ENCODE measurements around the gene PPARA.

PPARA gene

DNA sequence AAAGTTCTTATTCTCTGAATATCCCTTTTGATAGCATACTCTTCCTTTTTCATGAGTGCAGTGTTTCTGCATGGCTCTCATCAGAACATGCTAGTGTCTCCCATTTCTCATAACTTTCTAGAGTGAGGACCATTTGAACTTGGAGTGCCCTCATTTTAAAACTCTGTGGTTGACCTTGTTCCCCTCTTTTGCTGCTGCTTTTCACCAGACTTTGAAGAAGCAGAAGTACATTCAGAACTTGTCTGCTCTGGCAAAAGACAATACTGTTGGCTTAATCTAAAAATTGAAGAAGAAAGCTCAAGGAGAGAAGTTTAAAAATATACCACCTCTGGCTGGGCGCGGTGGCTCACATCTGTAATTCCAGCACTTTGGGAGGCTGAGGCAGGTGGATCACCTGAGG, 35.0 kb downstream of the PPARA start:
- TF ChIP-seq TCF12 (IDR thresholded peaks at IDR 0.05; ENCODE audit: low read depth): no peak
- TF ChIP-seq CREB1 (IDR thresholded peaks at IDR 0.05; ENCODE audit: low read depth): no peak
- TF ChIP-seq TAF1 (IDR thresholded peaks at IDR 0.05; ENCODE audit: low read depth): no peak
- no peak for TF ChIP-seq FOXM1 (IDR thresholded peaks at IDR 0.05; ENCODE audit: borderline replicate concordance, low read depth)
- TF ChIP-seq EGR1 (IDR thresholded peaks at IDR 0.05): no peak
- TF ChIP-seq, protein P1, sequence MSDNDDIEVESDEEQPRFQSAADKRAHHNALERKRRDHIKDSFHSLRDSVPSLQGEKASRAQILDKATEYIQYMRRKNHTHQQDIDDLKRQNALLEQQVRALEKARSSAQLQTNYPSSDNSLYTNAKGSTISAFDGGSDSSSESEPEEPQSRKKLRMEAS (IDR thresholded peaks at IDR 0.05): no peak
- TF ChIP-seq, protein P2, sequence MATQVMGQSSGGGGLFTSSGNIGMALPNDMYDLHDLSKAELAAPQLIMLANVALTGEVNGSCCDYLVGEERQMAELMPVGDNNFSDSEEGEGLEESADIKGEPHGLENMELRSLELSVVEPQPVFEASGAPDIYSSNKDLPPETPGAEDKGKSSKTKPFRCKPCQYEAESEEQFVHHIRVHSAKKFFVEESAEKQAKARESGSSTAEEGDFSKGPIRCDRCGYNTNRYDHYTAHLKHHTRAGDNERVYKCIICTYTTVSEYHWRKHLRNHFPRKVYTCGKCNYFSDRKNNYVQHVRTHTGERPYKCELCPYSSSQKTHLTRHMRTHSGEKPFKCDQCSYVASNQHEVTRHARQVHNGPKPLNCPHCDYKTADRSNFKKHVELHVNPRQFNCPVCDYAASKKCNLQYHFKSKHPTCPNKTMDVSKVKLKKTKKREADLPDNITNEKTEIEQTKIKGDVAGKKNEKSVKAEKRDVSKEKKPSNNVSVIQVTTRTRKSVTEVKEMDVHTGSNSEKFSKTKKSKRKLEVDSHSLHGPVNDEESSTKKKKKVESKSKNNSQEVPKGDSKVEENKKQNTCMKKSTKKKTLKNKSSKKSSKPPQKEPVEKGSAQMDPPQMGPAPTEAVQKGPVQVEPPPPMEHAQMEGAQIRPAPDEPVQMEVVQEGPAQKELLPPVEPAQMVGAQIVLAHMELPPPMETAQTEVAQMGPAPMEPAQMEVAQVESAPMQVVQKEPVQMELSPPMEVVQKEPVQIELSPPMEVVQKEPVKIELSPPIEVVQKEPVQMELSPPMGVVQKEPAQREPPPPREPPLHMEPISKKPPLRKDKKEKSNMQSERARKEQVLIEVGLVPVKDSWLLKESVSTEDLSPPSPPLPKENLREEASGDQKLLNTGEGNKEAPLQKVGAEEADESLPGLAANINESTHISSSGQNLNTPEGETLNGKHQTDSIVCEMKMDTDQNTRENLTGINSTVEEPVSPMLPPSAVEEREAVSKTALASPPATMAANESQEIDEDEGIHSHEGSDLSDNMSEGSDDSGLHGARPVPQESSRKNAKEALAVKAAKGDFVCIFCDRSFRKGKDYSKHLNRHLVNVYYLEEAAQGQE (IDR thresholded peaks at IDR 0.05; ENCODE audit: low read depth): no peak
- TF ChIP-seq RAD21 (IDR thresholded peaks at IDR 0.05; ENCODE audit: low read depth): no peak
- TF ChIP-seq ZBTB7A (IDR thresholded peaks at IDR 0.05; ENCODE audit: low read depth): no peak
- no peak for TF ChIP-seq CEBPB (IDR thresholded peaks at IDR 0.05)

GRCh38 chr22:46187862-46188261, 37.5 kb downstream of the PPARA start:
- no peak for TF ChIP-seq FOXM1 (IDR thresholded peaks at IDR 0.05; ENCODE audit: borderline replicate concordance, low read depth)
- no peak for TF ChIP-seq RAD21 (IDR thresholded peaks at IDR 0.05; ENCODE audit: low read depth)
- no peak for TF ChIP-seq TAF1 (IDR thresholded peaks at IDR 0.05; ENCODE audit: low read depth)
- TF ChIP-seq CEBPB (IDR thresholded peaks at IDR 0.05): no peak
- TF ChIP-seq ZBTB7A (IDR thresholded peaks at IDR 0.05; ENCODE audit: low read depth): no peak
- TF ChIP-seq NFIC (IDR thresholded peaks at IDR 0.05): no peak
- TF ChIP-seq EGR1 (IDR thresholded peaks at IDR 0.05): no peak
- no peak for TF ChIP-seq EP300 (IDR thresholded peaks at IDR 0.05; ENCODE audit: borderline replicate concordance)
- TF ChIP-seq TEAD4 (IDR thresholded peaks at IDR 0.05): no peak
- TF ChIP-seq USF1 (IDR thresholded peaks at IDR 0.05): no peak
- TF ChIP-seq CREB1 (IDR thresholded peaks at IDR 0.05; ENCODE audit: low read depth): no peak
- TF ChIP-seq, protein P2 (IDR thresholded peaks at IDR 0.05; ENCODE audit: low read depth): no peak

DNA sequence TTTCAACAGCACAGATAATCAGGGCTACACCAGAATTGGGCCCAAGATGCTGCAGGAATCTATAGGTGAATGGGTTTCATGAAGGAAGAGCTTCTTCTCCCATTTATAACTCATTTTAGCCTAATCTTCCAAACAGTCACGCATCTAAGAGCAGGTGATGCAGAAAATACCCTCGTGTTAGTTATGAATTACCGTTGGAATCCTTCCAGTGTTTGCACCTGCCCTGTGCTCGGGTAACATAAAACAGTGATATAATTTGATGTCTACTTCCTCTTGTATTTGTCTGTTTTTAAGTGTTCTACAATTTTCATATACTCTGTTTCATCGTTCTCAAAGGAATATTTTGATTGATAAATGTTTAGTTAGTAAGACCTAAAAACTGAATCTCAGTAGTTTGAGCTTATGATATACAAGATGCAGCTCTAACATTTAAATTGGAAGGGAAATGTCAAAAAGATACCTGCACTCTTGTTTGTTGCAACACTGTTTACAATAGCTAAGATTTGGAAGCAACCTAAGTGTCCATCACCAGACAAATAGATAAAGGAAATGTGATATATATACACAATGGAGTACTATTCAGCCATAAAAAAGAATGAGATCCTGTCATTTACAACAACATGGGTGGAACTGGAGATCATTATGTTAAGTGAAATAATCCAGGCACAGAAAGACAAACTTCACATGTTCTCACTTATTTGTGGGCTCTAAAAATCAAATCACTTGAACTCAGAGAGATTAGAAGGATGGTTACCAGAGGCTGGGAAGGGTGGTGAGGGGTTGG, 42.1 kb downstream of the PPARA start:
- TF ChIP-seq CREB1 (IDR thresholded peaks at IDR 0.05; ENCODE audit: low read depth) (no peak), YY1 (IDR thresholded peaks at IDR 0.05; ENCODE audit: low read depth) (no peak), EP300 (IDR thresholded peaks at IDR 0.05; ENCODE audit: borderline replicate concordance) (no peak), USF1 (IDR thresholded peaks at IDR 0.05) (no peak), NFIC (IDR thresholded peaks at IDR 0.05) (no peak), TAF1 (IDR thresholded peaks at IDR 0.05; ENCODE audit: low read depth) (no peak), ZBTB7A (IDR thresholded peaks at IDR 0.05; ENCODE audit: low read depth) (no peak), CEBPB (IDR thresholded peaks at IDR 0.05) (no peak), TCF12 (IDR thresholded peaks at IDR 0.05; ENCODE audit: low read depth) (no peak), RAD21 (IDR thresholded peaks at IDR 0.05; ENCODE audit: low read depth) (no peak)

GRCh38 chr22:46193898-46194310, 43.6 kb downstream of the PPARA start:
- TF ChIP-seq, protein P2 (IDR thresholded peaks at IDR 0.05; ENCODE audit: low read depth): peak; percentile 68
- TF ChIP-seq CEBPB (IDR thresholded peaks at IDR 0.05) (peak; percentile 21; the same call in 1 of the 2 replicates), EP300 (IDR thresholded peaks at IDR 0.05; ENCODE audit: borderline replicate concordance) (no peak)
